Mucosa of rectum (tissue), 2 donors: ENCODE results near the gene KNOP1.

Experiments
- H3K27ac ChIP-seq, 2 donors: one replicate each; pipeline ENCODE4 v1.7.0; 2013; ENCODE audit warnings: inconsistent platforms in 2 of 2, low read depth in 2 of 2, low read length in 2 of 2
- H3K27me3 ChIP-seq, 2 donors: one replicate each; pipeline ENCODE4 v1.7.0; 2013; ENCODE audit warnings: low read length in 2 of 2; ENCODE audit not compliant: control insufficient read depth in 2 of 2, insufficient read depth in 2 of 2
- H3K36me3 ChIP-seq, 2 donors: one replicate each; pipeline ENCODE4 v1.7.0; 2013; ENCODE audit warnings: low read length in 2 of 2; ENCODE audit not compliant: control insufficient read depth in 2 of 2, insufficient read depth in 2 of 2
- H3K4me1 ChIP-seq, 2 donors: one replicate each; pipeline ENCODE4 v1.7.0; 2013; ENCODE audit warnings: low read length in 2 of 2, mild to moderate bottlenecking in 1 of 2; ENCODE audit not compliant: control insufficient read depth in 2 of 2, insufficient read depth in 2 of 2
- H3K4me3 ChIP-seq, 2 donors: one replicate each; pipeline ENCODE4 v1.7.0; 2013; ENCODE audit warnings: low read length in 2 of 2
- H3K9ac ChIP-seq, 2 donors: one replicate each; pipeline ENCODE4 v1.7.0; 2013; ENCODE audit warnings: low read length in 2 of 2, low read depth in 1 of 2, mild to moderate bottlenecking in 1 of 2
- H3K9me3 ChIP-seq, 2 donors: one replicate each; pipeline ENCODE4 v1.7.0; 2013; ENCODE audit warnings: low read length in 2 of 2; ENCODE audit not compliant: control insufficient read depth in 2 of 2
- donor health status: healthy.
- donor health status: Normal muscosa, but diverticular disease.

The KNOP1 gene

GRCh38 chr16:19717741-19718623 lies at the start of gene KNOP1, which contains the start of gene IQCK:
Gene KNOP1, minus strand, starts transcription at chr16:19718227. Its CDS starts 3,192 bp downstream, at chr16:19715035.
Gene IQCK, plus strand, starts transcription at chr16:19718271. Its CDS starts 36 bp downstream, at chr16:19718307.
- Histone ChIP-seq H3K4me1 (peaks cover 17 to 18% of the 10 kb centered on the region in 2 donors), H3K9ac (peak within 1 kb of the TSS; percentile 73 to 82), H3K27me3 (no peaks in the 10 kb centered on the region), H3K4me3 (peak within 1 kb of the TSS; percentile 82 to 97), H3K27ac (peak within 1 kb of the TSS; percentile 63 to 77), H3K9me3 (no peaks in the 10 kb centered on the region), H3K36me3 (peaks cover 5 to 12% of the 10 kb centered on the region in 2 donors)

GRCh38 chr16:19767497-19767896 lies 49.5 kb upstream of the KNOP1 start:
- Histone ChIP-seq H3K9me3 (no peaks in the 10 kb centered on the region), H3K27ac (no peak overlapping the region), H3K36me3 (no peaks in the 10 kb centered on the region), H3K4me3 (no peak overlapping the region), H3K9ac (no peak overlapping the region), H3K4me1 (no peaks in the 10 kb centered on the region), H3K27me3 (no peaks in the 10 kb centered on the region)

GRCh38 chr16:19766988-19767387 lies 49.0 kb upstream of the KNOP1 start:
- Histone ChIP-seq H3K4me3 (no peak overlapping the region), H3K36me3 (no peaks in the 10 kb centered on the region), H3K9ac (no peak overlapping the region), H3K4me1 (no peaks in the 10 kb centered on the region), H3K27me3 (no peaks in the 10 kb centered on the region), H3K9me3 (no peaks in the 10 kb centered on the region), H3K27ac (no peak overlapping the region)

GRCh38 chr16:19766554-19766884 lies 48.5 kb upstream of the KNOP1 start:
- no peaks in the 10 kb centered on the region for H3K4me1 ChIP-seq
- no peaks in the 10 kb centered on the region for H3K9me3 ChIP-seq
- no peaks in the 10 kb centered on the region for H3K36me3 ChIP-seq
- no peak overlapping the region for H3K4me3 ChIP-seq
- H3K27ac ChIP-seq: no peak overlapping the region
- H3K27me3 ChIP-seq: no peaks in the 10 kb centered on the region
- H3K9ac ChIP-seq: no peak overlapping the region

GRCh38 chr16:19765860-19766553 lies 48.0 kb upstream of the KNOP1 start:
- Histone ChIP-seq H3K4me3 (no peak overlapping the region), H3K27me3 (no peaks in the 10 kb centered on the region), H3K9me3 (no peaks in the 10 kb centered on the region), H3K4me1 (no peaks in the 10 kb centered on the region), H3K9ac (no peak overlapping the region), H3K27ac (no peak overlapping the region), H3K36me3 (no peaks in the 10 kb centered on the region)

- Histone ChIP-seq H3K9me3 (no peaks in the 10 kb centered on the region), H3K36me3 (no peaks in the 10 kb centered on the region), H3K9ac (no peak overlapping the region), H3K4me3 (no peak overlapping the region), H3K27me3 (no peaks in the 10 kb centered on the region), H3K4me1 (peaks cover 0 to 4% of the 10 kb centered on the region in 2 donors), H3K27ac (no peak overlapping the region)
These were observed 42.5 kb upstream of the KNOP1 start for GRCh38 chr16:19760356-19761060.

GRCh38 chr16:19757762-19758595 lies 40.0 kb upstream of the KNOP1 start:
- Histone ChIP-seq H3K27ac (no peak overlapping the region), H3K9me3 (no peaks in the 10 kb centered on the region), H3K27me3 (no peaks in the 10 kb centered on the region), H3K4me1 (peaks cover 4 to 14% of the 10 kb centered on the region in 2 donors), H3K9ac (no peak overlapping the region), H3K36me3 (no peaks in the 10 kb centered on the region), H3K4me3 (peak overlapping the region in 1 of 2 donors; percentile 13)

GRCh38 chr16:19757026-19757425 lies 39.0 kb upstream of the KNOP1 start:
- no peak overlapping the region for H3K9ac ChIP-seq
- H3K36me3 ChIP-seq: no peaks in the 10 kb centered on the region
- H3K4me1 ChIP-seq: peaks cover 4 to 14% of the 10 kb centered on the region in 2 donors
- no peaks in the 10 kb centered on the region for H3K9me3 ChIP-seq
- no peak overlapping the region for H3K4me3 ChIP-seq
- no peaks in the 10 kb centered on the region for H3K27me3 ChIP-seq
- H3K27ac ChIP-seq: no peak overlapping the region

GRCh38 chr16:19755268-19755667 lies 37.2 kb upstream of the KNOP1 start:
- Histone ChIP-seq H3K36me3 (no peaks in the 10 kb centered on the region), H3K4me3 (no peak overlapping the region), H3K4me1 (peaks cover 4 to 14% of the 10 kb centered on the region in 2 donors), H3K27ac (no peak overlapping the region), H3K27me3 (no peaks in the 10 kb centered on the region), H3K9ac (no peak overlapping the region), H3K9me3 (no peaks in the 10 kb centered on the region)
